NCI-H1417 treated with DMSO at 0.1 percent for 48 hours (cell line): ENCODE data around the gene CR1.
"Not testable (repeated sequence)": the region's sequence is repeated elsewhere in the genome, so short reads cannot be mapped to it uniquely, and the experiment has no call there.

ENCODE experiments used
- DNase-seq: peaks from one replicate; lab custom pipeline; 2025; lab: John Stamatoyannopoulos, UW

CR1 gene

DNA sequence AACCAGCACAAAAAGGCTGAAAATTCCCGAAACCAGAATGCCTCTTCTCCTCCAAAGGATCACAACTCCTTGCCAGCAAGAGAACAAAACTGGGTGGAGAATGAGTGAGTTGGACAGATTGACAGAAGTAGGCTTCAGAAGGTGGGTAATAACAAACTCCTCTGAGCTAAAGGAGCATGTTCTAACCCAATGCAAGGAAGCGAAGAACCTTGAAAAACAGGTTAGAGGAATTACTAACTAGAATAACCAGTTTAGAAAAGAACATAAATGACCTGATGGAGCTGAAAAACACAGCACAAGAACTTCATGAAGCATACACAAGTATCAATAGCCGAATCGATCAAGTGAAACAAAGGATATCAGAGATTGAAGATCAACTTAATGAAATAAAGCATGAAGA is 93.5 kb downstream of the CR1 start:
- DNase-seq: not testable (repeated sequence)

DNA sequence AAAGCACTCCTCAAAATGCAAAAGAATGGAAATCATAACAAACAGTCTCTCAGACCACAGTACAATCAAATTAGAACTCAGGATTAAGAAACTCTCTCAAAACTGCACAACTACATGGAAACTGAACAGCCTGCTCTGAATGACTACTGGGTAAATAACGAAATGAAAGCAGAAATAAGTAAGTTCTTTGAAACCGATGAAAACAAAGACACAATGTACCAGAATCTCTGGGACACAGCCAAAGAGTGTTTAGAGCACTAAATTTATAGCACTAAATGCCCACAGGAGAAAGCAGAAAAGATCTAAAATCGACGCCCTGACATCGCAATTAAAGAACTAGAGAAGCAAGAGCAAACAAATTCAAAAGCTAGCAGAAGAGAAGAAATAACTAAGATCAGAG is 95.2 kb downstream of the CR1 start:
- not testable (repeated sequence) for DNase-seq

- DNase-seq: not testable (repeated sequence)
These were observed 98.1 kb downstream of the CR1 start for GRCh38 chr1:207594095-207594494.

DNA sequence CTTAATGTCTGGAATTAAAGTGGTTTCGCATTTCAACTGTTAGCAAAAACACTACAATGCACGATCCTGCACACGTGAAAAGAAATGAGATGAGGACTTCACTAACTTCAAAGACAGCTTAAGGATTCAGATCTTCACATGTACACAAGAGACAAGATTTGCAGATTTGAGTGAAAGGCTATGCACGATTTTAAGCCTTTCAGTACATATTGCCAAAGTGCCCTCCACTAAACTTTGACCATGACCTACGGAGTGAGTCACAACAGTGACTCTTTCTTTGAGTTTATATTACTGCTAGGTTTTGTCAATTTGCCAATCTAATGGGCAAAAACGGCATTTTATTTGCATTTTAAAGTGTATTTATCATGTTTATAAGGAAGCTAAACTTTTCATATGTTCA is 107.8 kb downstream of the CR1 start:
- DNase-seq: no peak

DNA sequence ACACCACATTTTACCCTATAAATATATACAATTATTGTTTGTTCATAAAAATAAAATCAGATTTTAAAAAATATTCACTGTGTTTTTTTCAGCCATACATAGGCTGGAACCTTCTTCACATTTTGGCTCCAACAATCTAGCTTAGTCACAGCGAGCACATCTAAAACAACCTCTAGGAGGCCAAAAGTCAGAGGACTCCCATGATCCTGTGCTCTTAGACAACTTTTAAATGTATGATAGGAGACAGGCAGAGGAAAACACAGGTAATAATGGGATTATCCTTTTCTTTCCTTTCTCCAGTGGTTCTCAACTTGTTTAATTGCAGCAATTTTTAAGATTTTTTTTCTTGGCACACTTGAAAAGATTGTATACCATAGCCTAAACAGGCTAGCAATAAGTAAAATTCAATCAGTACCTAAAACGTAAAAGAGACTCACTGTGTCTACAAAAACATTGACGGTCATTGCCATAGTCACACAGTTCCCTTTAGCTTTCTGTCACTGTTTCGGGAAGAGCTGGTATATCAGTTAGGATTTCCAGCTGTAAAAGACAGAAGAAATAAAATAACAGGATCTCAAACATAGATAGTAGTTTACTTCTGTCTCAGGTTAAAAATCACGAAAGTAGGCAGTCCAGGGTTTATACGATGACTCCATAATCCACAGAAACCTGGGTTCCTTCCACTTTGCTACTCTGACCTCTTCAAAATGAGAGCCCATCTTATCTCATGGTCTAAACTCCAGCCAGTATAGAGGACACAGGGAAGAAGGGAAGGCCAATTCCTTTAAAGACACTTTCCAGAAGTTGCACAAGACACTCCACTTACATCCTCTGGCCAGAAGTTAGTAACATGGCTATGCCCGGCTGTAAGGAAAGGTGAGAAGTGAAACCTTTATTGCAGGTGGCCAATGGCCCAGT is 109.7 kb downstream of the CR1 start:
- DNase-seq: no peak

DNA sequence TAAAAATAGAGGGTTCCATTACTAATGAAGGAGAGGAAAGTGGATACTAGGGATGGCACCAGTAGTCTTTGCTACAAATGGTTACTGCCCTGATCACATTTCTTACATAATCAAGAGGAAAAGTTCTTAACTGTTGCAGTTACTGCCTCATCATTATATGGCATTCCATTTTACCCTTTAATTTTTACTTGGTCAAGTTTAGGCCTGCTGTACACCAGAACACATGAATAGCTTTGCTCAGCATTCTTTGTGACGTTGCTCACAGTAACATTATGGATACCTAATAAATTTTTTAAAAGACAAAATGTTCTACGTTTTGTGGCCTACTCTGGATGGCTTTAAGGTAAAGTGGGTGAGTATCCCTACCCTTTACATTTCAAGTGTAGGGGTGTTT is 110.4 kb downstream of the CR1 start:
- no peak for DNase-seq

DNA sequence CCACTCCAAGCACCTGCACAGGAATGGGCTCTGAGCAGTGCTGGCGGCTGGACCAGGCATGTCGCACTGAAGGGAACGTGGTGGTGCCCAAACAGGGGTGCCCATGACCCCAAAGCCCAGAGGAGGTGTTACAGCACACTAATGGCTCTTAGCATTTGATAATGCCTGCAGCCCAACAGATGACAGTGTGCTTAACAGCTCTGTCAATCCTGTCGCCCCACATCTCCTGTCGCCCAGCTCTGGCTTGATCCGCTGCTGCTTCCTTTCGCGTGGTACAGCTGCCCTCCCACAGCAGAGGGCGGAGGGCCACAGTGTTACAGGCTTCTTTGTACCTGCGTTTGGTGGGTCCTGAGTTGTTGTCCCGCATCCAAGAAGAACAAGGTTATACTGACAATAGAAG is 116.8 kb downstream of the CR1 start:
- no peak for DNase-seq

- peak; percentile 31 for DNase-seq
These were observed 124.0 kb downstream of the CR1 start for GRCh38 chr1:207619871-207620542.

- DNase-seq: no peak
These were observed 124.6 kb downstream of the CR1 start for GRCh38 chr1:207620543-207620893.

DNA sequence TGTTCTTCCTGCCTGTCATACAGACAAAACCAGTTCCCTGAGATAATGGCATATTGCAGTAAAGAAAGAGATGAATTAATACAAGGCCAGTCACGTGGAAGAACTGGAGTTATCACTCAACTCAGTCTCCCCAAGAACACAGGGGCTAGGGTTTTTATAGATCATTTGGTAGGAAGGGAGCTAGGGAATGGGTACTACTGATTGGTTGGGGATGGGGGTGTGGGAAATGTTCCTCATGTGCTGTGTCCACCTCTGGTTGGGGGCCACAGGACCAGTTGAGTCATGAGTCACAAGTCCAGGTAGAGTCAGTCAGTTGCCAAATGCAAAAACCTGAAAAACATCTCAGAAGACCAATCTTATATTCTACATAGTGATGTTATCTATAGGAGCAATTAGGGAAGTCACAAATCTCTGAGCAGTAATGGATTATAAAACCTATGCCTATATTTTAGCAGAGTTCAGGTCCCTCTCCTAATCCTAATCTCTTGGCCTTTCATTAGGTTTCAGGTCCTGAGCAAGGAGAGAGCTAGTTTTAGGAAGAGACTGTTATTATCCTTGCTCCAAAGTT is 129.6 kb downstream of the CR1 start:
- DNase-seq: not testable (repeated sequence)

DNA sequence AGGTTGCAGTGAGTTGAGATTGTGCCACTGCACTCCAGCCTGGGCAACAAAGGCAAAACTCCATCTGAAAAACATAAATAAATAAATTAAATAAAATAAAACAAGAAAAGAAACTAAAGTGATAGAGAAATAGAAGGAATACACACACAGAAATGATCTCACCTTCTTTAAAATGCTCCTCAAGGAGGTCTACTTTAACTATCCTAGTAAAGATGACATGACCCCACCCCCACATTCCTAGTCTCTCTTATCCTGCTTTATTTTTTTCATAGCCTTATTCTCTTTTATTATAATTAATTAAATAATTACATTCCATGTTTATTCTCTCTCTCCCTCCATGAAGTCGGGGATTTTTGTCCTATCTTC is 131.0 kb downstream of the CR1 start:
- no peak for DNase-seq

GRCh38 chr1:207627496-207627895 is 131.5 kb downstream of the CR1 start:
- DNase-seq: no peak

DNA sequence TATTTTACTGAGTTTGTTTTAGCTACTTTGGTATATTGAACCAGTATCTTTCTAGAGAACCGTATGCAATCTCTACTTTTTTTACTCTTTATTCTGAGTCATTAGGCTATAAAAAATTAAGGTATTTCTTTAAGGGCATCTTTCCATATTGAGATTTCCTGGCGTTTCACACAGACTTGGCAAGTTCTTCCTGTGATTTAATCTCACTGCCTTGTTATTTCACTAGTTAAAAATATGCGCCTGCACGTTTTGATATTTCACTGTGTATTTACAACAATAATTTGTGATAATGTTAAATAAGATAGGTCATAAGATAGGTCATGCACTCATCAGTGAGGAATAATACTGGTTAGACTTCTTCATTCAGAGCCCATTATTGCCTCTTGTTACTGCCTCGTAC is 132.8 kb downstream of the CR1 start:
- DNase-seq: no peak

- no peak for DNase-seq
These were observed 135.2 kb downstream of the CR1 start for GRCh38 chr1:207631137-207631536.

DNA sequence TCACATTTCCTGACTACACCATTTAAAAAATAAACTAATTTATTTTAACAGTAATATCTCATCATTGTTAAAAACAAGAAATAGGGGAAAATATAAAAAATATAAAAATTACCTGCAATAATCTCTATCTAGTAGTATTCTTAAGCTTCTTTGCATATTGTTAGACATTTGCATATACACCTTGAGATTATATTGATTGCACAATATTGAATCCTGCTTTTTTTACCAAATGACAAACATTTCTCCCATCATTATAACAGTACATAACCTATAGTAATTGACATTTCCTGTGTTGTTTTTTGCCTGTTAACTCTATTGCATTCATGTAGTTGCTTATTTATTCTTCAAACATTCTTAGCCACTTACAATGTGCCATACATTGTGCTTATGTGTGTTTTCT is 137.3 kb downstream of the CR1 start:
- DNase-seq: no peak

DNA sequence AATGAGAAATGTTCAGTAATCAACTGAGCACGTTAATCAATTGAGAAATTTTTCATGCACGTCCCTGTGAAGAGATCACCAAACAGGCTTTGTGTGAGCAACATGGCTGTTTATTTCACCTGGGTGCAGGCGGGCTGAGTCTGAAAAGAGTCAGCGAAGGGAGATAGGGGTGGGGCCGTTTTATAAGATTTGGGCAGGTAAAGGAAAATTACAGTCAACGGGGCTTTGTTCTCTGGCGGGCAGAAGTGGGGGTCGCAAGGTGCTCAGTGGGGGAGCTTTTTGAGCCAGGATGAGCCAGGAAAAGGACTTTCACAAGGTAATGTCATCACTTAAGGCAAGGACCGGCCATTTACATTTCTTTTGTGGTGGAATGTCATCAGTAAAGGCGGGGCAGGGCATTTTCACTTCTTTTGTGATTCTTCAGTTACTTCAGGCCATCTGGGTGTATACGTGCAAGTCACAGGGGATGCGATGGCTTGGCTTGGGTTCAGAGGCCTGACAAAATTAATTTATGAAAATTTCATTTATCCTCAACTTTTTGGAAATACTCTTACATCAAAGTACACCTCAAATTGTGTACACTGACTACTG is 137.8 kb downstream of the CR1 start:
- DNase-seq: not testable (repeated sequence)

DNA sequence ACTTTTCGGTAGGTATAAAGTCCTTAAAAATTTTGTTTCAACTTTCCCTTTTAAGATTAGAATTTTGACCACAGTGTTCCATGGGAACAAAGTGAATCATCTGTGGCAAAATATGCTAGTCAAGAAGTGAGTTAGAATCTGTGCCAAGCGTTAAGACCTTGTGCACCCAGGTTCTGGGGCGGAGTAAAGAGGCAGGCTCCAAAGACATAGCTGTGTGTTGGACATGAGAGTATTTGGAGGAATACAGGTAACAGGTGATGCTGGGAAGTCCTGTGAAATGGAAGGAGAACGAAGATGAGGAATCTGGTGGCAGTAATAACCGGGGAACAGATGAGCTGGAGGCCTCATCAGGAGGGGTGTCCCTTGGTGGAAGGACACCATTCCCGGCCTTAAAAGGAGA is 138.3 kb downstream of the CR1 start:
- DNase-seq: not testable (repeated sequence)

DNA sequence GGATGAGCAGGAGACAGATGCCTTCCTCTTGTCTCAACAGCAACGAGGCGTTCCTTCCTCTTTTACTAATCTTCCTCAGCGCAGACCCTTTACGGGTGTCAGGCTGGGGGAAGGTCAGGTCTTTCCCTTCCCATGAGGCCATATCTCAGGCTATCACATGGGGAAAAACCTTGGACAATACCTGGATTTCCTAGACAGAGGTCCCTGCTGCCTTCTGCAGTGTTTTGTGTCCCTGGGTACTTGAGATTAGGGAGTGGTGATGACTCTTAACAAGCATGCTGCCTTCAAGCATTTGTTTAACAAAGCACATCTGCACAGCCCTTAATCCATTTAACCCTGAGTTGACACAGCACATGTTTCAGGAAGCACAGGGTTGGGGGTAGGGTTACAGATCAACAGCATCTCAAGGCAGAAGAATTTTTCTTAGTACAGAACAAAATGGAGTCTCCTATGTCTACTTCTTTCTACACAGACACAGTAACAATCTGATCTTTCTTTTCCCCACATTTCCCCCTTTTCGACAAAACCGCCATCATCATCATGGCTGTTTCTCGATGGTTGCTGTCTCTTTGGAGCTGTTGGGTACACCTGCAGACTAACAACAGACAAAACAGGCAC is 139.7 kb downstream of the CR1 start:
- not testable (repeated sequence) for DNase-seq

DNA sequence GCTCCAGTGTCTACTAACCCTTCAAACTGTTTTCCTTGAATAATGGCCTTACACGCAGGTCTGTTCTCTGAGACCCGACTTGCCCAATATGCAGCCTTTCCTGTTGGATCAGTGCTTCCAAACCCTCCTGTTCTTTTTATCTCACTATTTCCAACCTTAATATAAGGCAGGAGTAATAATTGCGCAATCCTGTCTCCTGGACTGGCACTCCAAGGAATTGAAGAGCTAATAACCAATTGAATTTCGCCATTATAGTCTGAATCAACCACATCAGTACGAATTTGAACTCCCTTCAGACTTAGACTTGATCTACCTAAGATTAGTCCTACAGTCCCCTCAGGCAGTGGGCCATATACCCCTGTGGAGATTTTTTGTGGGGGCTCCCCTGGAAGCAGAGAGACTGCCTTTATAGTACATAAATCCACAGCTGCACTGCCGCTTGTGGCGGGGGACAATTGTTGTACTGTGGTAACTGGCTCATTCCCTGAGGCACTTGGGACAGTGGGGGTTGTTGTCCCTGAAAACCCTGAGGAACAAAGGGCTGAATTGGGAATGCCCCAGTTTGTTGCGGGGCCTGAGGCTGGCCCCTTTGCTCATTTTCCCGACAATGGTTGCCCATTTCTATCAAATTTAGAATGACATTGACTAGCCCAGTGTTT is 142.7 kb downstream of the CR1 start:
- DNase-seq: not testable (repeated sequence)

DNA sequence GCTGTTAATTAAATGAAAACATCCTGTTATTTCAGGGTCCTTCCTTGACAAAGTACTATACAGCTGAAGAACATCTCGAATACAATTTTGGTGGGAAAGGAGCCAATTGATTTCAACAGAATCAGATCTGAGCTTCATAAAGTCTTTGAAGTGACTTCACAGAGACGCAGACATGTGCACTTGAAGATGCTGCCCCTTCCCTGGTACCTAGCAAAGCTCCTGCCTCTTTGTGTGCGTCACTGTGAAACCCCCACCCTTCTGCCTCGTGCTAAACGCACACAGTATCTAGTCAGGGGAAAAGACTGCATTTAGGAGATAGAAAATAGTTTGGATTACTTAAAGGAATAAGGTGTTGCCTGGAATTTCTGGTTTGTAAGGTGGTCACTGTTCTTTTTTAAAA is 143.4 kb downstream of the CR1 start:
- not testable (repeated sequence) for DNase-seq

GRCh38 chr1:207644166-207644851 is 148.4 kb downstream of the CR1 start:
- DNase-seq: no peak
